Naive thymus-derived CD4-positive, alpha-beta T cell (primary cell): ENCODE results near the gene XPNPEP2. TPM values are rescaled to one million over a fixed set of nuclear protein-coding genes. Genes with fewer than 3 reads are reported as not detected.

ENCODE experiments used
- ATAC-seq: fragments of 150-1000 bp; cut with Tn5 transposase; 2 replicates; pipeline ENCODE4 v1.10.0; 2021; ENCODE audit warnings: mild to moderate bottlenecking, moderate library complexity
- CTCF ChIA-PET: fragments of 350-600 bp; sonication (Branson Sonifier 250); formaldehyde crosslinking; loops from one replicate; lab custom pipeline; 2021; ENCODE audit warnings: antibody characterized with exemption; lab: Charles Lee
- POLR2A ChIA-PET: fragments of 350-600 bp; sonication (Branson Sonifier 250); formaldehyde crosslinking; loops from one replicate; lab custom pipeline; 2021; ENCODE audit warnings: antibody characterized with exemption, inconsistent platforms; lab: Charles Lee
- DNase-seq, 9 donors: peaks; one replicate each; pipeline versions ENCODE4 v3.0.0 to v3.0.0-alpha.2; 2020 to 2022; ENCODE audit warnings: mixed read lengths in 1 of 9
- H3K27ac ChIP-seq: one replicate; pipeline ENCODE4 v1.7.0; 2013; ENCODE audit warnings: mild to moderate bottlenecking, low read depth, low read length, moderate library complexity
- H3K27me3 ChIP-seq, 2 donors: one replicate each; pipeline ENCODE4 v1.7.0; 2013; ENCODE audit warnings: low read length in 2 of 2, mild to moderate bottlenecking in 2 of 2, moderate library complexity in 2 of 2; ENCODE audit not compliant: control insufficient read depth in 2 of 2, insufficient read depth in 2 of 2
- H3K36me3 ChIP-seq, 3 experiments: 1 replicate in 2 of 3; 2 replicates in 1 of 3; pipeline ENCODE4 v1.7.0; 2013; ENCODE audit warnings: low read length in 3 of 3, mild to moderate bottlenecking in 3 of 3, moderate library complexity in 1 of 3; ENCODE audit not compliant: insufficient read depth in 3 of 3, control insufficient read depth in 2 of 3
- H3K4me1 ChIP-seq, 2 donors: one replicate each; pipeline ENCODE4 v1.7.0; 2013; ENCODE audit warnings: low read length in 2 of 2, mild to moderate bottlenecking in 2 of 2, moderate library complexity in 1 of 2; ENCODE audit not compliant: control insufficient read depth in 2 of 2, insufficient read depth in 2 of 2
- H3K4me3 ChIP-seq: 2 replicates; pipeline ENCODE4 v1.7.0; 2013; ENCODE audit warnings: mild to moderate bottlenecking, low read length
- H3K9me3 ChIP-seq, 3 experiments: 1 replicate in 2 of 3; 2 replicates in 1 of 3; pipeline ENCODE4 v1.7.0; 2013; ENCODE audit warnings: low read length in 3 of 3; ENCODE audit not compliant: control insufficient read depth in 2 of 3
- H3K27ac Mint-ChIP-seq, 9 donors: one replicate each; pipeline ENCODE4 v1.8.0; 2020 to 2022; ENCODE audit warnings: mixed read lengths in 9 of 9, mild to moderate bottlenecking in 8 of 9, moderate library complexity in 5 of 9, inconsistent platforms in 2 of 9
- H3K27me3 Mint-ChIP-seq, 5 donors: one replicate each; pipeline ENCODE4 v1.8.0; 2021 to 2022; ENCODE audit warnings: mixed read lengths in 5 of 5, mild to moderate bottlenecking in 1 of 5
- H3K36me3 Mint-ChIP-seq, 5 donors: one replicate each; pipeline ENCODE4 v1.8.0; 2020 to 2022; ENCODE audit warnings: mixed read lengths in 5 of 5, mild to moderate bottlenecking in 3 of 5, inconsistent platforms in 1 of 5
- H3K4me1 Mint-ChIP-seq, 7 donors: one replicate each; pipeline ENCODE4 v1.8.0; 2020 to 2022; ENCODE audit warnings: mixed read lengths in 7 of 7, mild to moderate bottlenecking in 3 of 7, inconsistent platforms in 1 of 7
- H3K4me3 Mint-ChIP-seq, 10 donors: one replicate each; pipeline ENCODE4 v1.8.0; 2020 to 2022; ENCODE audit warnings: mild to moderate bottlenecking in 10 of 10, mixed read lengths in 10 of 10, moderate library complexity in 6 of 10, inconsistent platforms in 2 of 10
- H3K9me3 Mint-ChIP-seq, 11 donors: one replicate each; pipeline ENCODE4 v1.8.0; 2020 to 2022; ENCODE audit warnings: mixed read lengths in 11 of 11, mild to moderate bottlenecking in 4 of 11, inconsistent platforms in 1 of 11, moderate library complexity in 1 of 11
- intact Hi-C, 2 donors: fragments of 100-400 bp; cut with micrococcal nuclease; formaldehyde crosslinking; loops; one replicate each; pipeline ENCODE4 v1.15.1; 2023
- polyA plus RNA-seq, 2 donors: library from polyadenylated mRNA; unstranded; fragments of 300-500 nt; fragmentation: Illumina TruSeq; gene quantifications; one replicate each; pipeline ENCODE4 v1.2.3, GENCODE V29; 2021
- total RNA-seq, 6 experiments: library from RNA in 5 of 6; stranded (reverse) in 5 of 6; gene quantifications; 1 replicate in 5 of 6; 2 replicates in 1 of 6; pipeline ENCODE4 v1.2.3 and lab custom pipeline; 2021 to 2026

Gene XPNPEP2
- total and polyA plus RNA-seq, 7 experiments from 2014 or later, result 0.13 to 0.82 (median 0.29) TPM; not detected in 4

- DNase-seq, result no peak
- peaks cover 0 to 3% (median 0%) of the 10 kb centered on the region in 11 donors for H3K9me3 Mint-ChIP-seq
- H3K36me3 ChIP-seq, result no peaks in the 10 kb centered on the region
- intact Hi-C loops, result no loop called here
- H3K27me3 ChIP-seq, result no peaks in the 10 kb centered on the region
- no peaks in the 10 kb centered on the region for H3K4me1 Mint-ChIP-seq
- no peaks in the 10 kb centered on the region for H3K36me3 Mint-ChIP-seq
- H3K4me3 ChIP-seq, result no peak overlapping the region
- ChIA-PET POLR2A (interaction anchor here (1.6 kb wide), 1 partner anchor 17 kb away, joined by 3 read pairs; no protein-coding TSS in a partner anchor), CTCF (interaction anchor here (0.7 kb wide), 1 partner anchor 18 kb away, joined by 3 read pairs; no protein-coding TSS in a partner anchor)
- peaks cover 0 to 2% (median 0%) of the 10 kb centered on the region in 5 donors for H3K27me3 Mint-ChIP-seq
- no peak overlapping the region for H3K27ac Mint-ChIP-seq
- H3K9me3 ChIP-seq, result no peaks in the 10 kb centered on the region
- H3K4me1 ChIP-seq, result no peaks in the 10 kb centered on the region
- ATAC-seq, result no peak
- no peak overlapping the region for H3K27ac ChIP-seq
- no peak overlapping the region for H3K4me3 Mint-ChIP-seq
These were observed 42.8 kb upstream of the XPNPEP2 start for GRCh38 chrX:129695937-129696336.

GRCh38 chrX:129696463-129697155, 42.2 kb upstream of the XPNPEP2 start:
- Histone ChIP-seq H3K4me1 (no peaks in the 10 kb centered on the region), H3K36me3 (no peaks in the 10 kb centered on the region), H3K27ac (no peak overlapping the region), H3K9me3 (no peaks in the 10 kb centered on the region), H3K4me3 (no peak overlapping the region), H3K27me3 (no peaks in the 10 kb centered on the region)
- H3K36me3 Mint-ChIP-seq, result no peaks in the 10 kb centered on the region
- H3K4me3 Mint-ChIP-seq, result no peak overlapping the region
- ATAC-seq (no peak), DNase-seq (no peak)
- ChIA-PET POLR2A (no interaction called here), CTCF (no interaction called here)
- intact Hi-C loops, result no loop called here
- H3K4me1 Mint-ChIP-seq, result no peaks in the 10 kb centered on the region
- H3K9me3 Mint-ChIP-seq, result peaks cover 0 to 3% (median 0%) of the 10 kb centered on the region in 11 donors
- H3K27me3 Mint-ChIP-seq, result peaks cover 0 to 2% (median 0%) of the 10 kb centered on the region in 5 donors
- no peak overlapping the region for H3K27ac Mint-ChIP-seq

- no peaks in the 10 kb centered on the region for H3K36me3 Mint-ChIP-seq
- intact Hi-C loops, result no loop called here
- H3K4me1 Mint-ChIP-seq, result no peaks in the 10 kb centered on the region
- no peak overlapping the region for H3K4me3 ChIP-seq
- H3K27ac Mint-ChIP-seq, result no peak overlapping the region
- H3K27me3 Mint-ChIP-seq, result peaks cover 0 to 2% (median 0%) of the 10 kb centered on the region in 5 donors
- CTCF ChIA-PET, result no interaction called here
- no peaks in the 10 kb centered on the region for H3K27me3 ChIP-seq
- ATAC-seq (no peak), DNase-seq (no peak)
- no peak overlapping the region for H3K4me3 Mint-ChIP-seq
- no peaks in the 10 kb centered on the region for H3K9me3 ChIP-seq
- POLR2A ChIA-PET, result no interaction called here
- H3K36me3 ChIP-seq, result no peaks in the 10 kb centered on the region
- no peaks in the 10 kb centered on the region for H3K4me1 ChIP-seq
- H3K27ac ChIP-seq, result no peak overlapping the region
- peaks cover 0 to 3% (median 0%) of the 10 kb centered on the region in 11 donors for H3K9me3 Mint-ChIP-seq
These were observed 41.5 kb upstream of the XPNPEP2 start for GRCh38 chrX:129697204-129697829.

GRCh38 chrX:129698150-129698549, 40.6 kb upstream of the XPNPEP2 start:
- Mint-ChIP-seq H3K27me3 (peaks cover 0 to 2% (median 0%) of the 10 kb centered on the region in 5 donors), H3K4me1 (no peaks in the 10 kb centered on the region), H3K36me3 (no peaks in the 10 kb centered on the region), H3K4me3 (no peak overlapping the region), H3K9me3 (peaks cover 0 to 3% (median 0%) of the 10 kb centered on the region in 11 donors), H3K27ac (no peak overlapping the region)
- intact Hi-C loops, result no loop called here
- no peaks in the 10 kb centered on the region for H3K9me3 ChIP-seq
- no peak overlapping the region for H3K27ac ChIP-seq
- ChIA-PET CTCF (no interaction called here), POLR2A (no interaction called here)
- H3K27me3 ChIP-seq, result no peaks in the 10 kb centered on the region
- ATAC-seq, result no peak
- DNase-seq, result no peak
- H3K4me1 ChIP-seq, result no peaks in the 10 kb centered on the region
- H3K4me3 ChIP-seq, result no peak overlapping the region
- no peaks in the 10 kb centered on the region for H3K36me3 ChIP-seq

GRCh38 chrX:129700536-129700935, 38.2 kb upstream of the XPNPEP2 start:
- Histone ChIP-seq H3K27me3 (no peaks in the 10 kb centered on the region), H3K4me1 (no peaks in the 10 kb centered on the region), H3K9me3 (no peaks in the 10 kb centered on the region), H3K4me3 (no peak overlapping the region), H3K27ac (no peak overlapping the region), H3K36me3 (no peaks in the 10 kb centered on the region)
- CTCF ChIA-PET, result no interaction called here
- intact Hi-C loops, result no loop called here
- Mint-ChIP-seq H3K9me3 (peaks cover 0 to 3% (median 0%) of the 10 kb centered on the region in 11 donors), H3K4me1 (no peaks in the 10 kb centered on the region), H3K27ac (no peak overlapping the region), H3K36me3 (no peaks in the 10 kb centered on the region), H3K4me3 (no peak overlapping the region), H3K27me3 (peaks cover 0 to 2% (median 0%) of the 10 kb centered on the region in 5 donors)
- no peak for DNase-seq
- ATAC-seq, result no peak
- POLR2A ChIA-PET, result no interaction called here

- POLR2A ChIA-PET, result interaction anchor here (0.7 to 0.8 kb wide), 2 partner anchors 12 to 26 kb away, joined by 3 read pairs; no protein-coding TSS in a partner anchor
- Mint-ChIP-seq H3K36me3 (no peaks in the 10 kb centered on the region), H3K4me1 (no peaks in the 10 kb centered on the region), H3K4me3 (no peak overlapping the region), H3K9me3 (no peaks in the 10 kb centered on the region), H3K27me3 (no peaks in the 10 kb centered on the region), H3K27ac (no peak overlapping the region)
- Histone ChIP-seq H3K9me3 (no peaks in the 10 kb centered on the region), H3K4me1 (no peaks in the 10 kb centered on the region), H3K27me3 (no peaks in the 10 kb centered on the region), H3K36me3 (no peaks in the 10 kb centered on the region), H3K27ac (no peak overlapping the region), H3K4me3 (no peak overlapping the region)
- ATAC-seq (no peak), DNase-seq (no peak)
- intact Hi-C loops, result no loop called here
- CTCF ChIA-PET, result no interaction called here
These were observed 37.1 kb upstream of the XPNPEP2 start for GRCh38 chrX:129701624-129702069.
